Gastrocnemius medialis (tissue), 4 donors: Measurements from ENCODE around the gene LDLRAD4. TPM values are rescaled to one million over a fixed set of nuclear protein-coding genes. Genes with fewer than 3 reads are reported as not detected.

ENCODE experiments used
- ATAC-seq, 2 donors: fragments of 150-250 bp; one replicate each; pipeline ENCODE4 v1.9.1; 2016
- DNase-seq, 2 donors: peaks; one replicate each; pipeline ENCODE4 v3.0.0-alpha.2; 2019
- H3K27ac ChIP-seq, 4 donors: fragments of 200-600 bp; sonication (generic); 1 replicate in 1 of 4; 2 replicates in 3 of 4; pipeline ENCODE4 v1.5.1; 2016 to 2018; ENCODE audit warnings: mild to moderate bottlenecking in 2 of 4, moderate library complexity in 1 of 4
- H3K27me3 ChIP-seq, 3 donors: fragments of 200-600 bp; sonication (generic) in 2 of 3; 1 replicate in 1 of 3; 2 replicates in 2 of 3; pipeline versions ENCODE4 v1.5.1 to v1.6.0; 2016 to 2019; ENCODE audit warnings: mild to moderate bottlenecking in 1 of 3, moderate library complexity in 1 of 3
- H3K36me3 ChIP-seq, 2 donors: fragments of 200-600 bp; sonication (generic) in 1 of 2; one replicate each; pipeline ENCODE4 v1.5.1; 2017 to 2018
- H3K4me1 ChIP-seq, 2 donors: fragments of 200-600 bp; sonication (generic) in 1 of 2; one replicate each; pipeline ENCODE4 v1.5.1; 2016 to 2017; ENCODE audit warnings: mild to moderate bottlenecking in 2 of 2
- H3K4me3 ChIP-seq, 4 donors: fragments of 200-600 bp; sonication (generic) in 3 of 4; 1 replicate in 1 of 4; 2 replicates in 3 of 4; pipeline ENCODE4 v1.5.1; 2016 to 2019; ENCODE audit warnings: mild to moderate bottlenecking in 2 of 4
- H3K9me3 ChIP-seq, 3 donors: fragments of 200-600 bp; sonication (generic) in 2 of 3; 1 replicate in 1 of 3; 2 replicates in 2 of 3; pipeline ENCODE4 v1.5.1; 2016 to 2019
- POLR2A ChIP-seq, 2 donors: fragments of 450-650 bp; IDR thresholded peaks; one replicate each; pipeline ENCODE4 v1.6.1; 2017; ENCODE audit warnings: antibody characterized with exemption in 2 of 2, mild to moderate bottlenecking in 2 of 2, moderate library complexity in 2 of 2
- in situ Hi-C, 4 donors: fragments of 200-750 bp; cut with MboI; loops; one replicate each; pipeline versions ENCODE4 v1.15.0 to v1.8.0; 2017; ENCODE audit warnings: low sequenced_read_pairs in 4 of 4
- intact Hi-C: fragments of 100-400 bp; cut with DNase I; formaldehyde crosslinking; loops from one replicate; pipeline ENCODE4 v1.15.1; 2023; ENCODE audit warnings: low total_unique reads
- total RNA-seq, 4 donors: library from RNA; depleted of rRNA; stranded (reverse); fragments of >200 nt; gene quantifications; one replicate each; pipeline versions ENCODE4 v1.1.0 to v1.2.3, GENCODE V29; 2016
- TF ChIP-seq, protein P1 (sequence below), 5 experiments: fragments of 450-650 bp in 3 of 5; fragments of 200-600 bp in 2 of 5; sonication (generic) in 2 of 5; IDR thresholded peaks in 4 of 5; conservative IDR thresholded peaks in 1 of 5; 1 replicate in 4 of 5; 2 replicates in 1 of 5; pipeline ENCODE4 v1.5.1; 2016 to 2019; ENCODE audit warnings: antibody characterized with exemption in 5 of 5, mild to moderate bottlenecking in 3 of 5, moderate library complexity in 3 of 5

The LDLRAD4 gene
- total RNA-seq, 4 donors from 2014 or later, result 3.9 to 11.1 (median 6.5) TPM

DNA sequence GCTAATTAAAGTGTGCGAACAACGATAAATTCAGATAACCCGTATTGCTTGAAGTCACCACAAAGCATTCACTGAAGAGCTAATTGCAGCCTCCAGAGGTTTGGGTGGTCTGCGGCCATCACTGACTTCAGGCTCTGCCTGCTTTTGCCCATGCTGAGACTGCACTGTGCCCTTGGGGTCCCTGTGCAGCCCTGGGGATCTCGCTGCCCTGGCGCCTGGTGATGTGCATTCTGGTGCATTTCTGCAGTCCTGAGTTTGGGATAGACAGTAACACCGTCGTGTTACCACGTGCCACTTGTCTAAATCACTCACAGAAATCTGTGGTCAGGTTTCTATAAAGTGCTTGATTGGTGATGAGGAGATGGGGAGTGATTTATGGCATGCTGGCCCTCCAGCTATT lies 27.6 kb downstream of the LDLRAD4 start:
- ATAC-seq, result no peak
- no peaks in the 10 kb centered on the region for H3K9me3 ChIP-seq
- no peaks in the 10 kb centered on the region for H3K27me3 ChIP-seq
- no peaks in the 10 kb centered on the region for H3K36me3 ChIP-seq
- DNase-seq, result no peak
- no peak overlapping the region for H3K4me3 ChIP-seq
- in situ Hi-C loops, result no loop called here
- no peaks in the 10 kb centered on the region for H3K4me1 ChIP-seq
- no peak for TF ChIP-seq POLR2A (IDR thresholded peaks at IDR 0.05)
- no peak overlapping the region for H3K27ac ChIP-seq
- intact Hi-C loops, result no loop called here

DNA sequence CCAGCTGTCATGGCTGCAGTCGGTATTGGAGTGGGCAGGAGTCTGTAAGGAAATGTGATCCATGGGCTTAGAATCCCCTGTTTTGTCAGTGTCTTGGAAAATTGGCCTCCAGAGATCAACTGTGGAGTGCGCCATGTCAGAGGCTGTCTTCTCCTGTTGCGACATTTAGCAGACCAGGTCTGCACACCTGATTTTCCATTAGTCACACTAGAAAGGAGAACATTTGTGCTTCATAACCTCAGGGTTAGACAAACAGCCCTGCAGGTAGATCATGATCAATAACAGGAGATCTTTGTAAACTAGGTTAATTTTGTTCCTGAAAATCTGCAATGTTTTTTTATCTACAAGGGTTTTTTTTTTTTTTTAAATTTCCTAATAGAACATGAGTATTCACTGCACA lies 28.0 kb downstream of the LDLRAD4 start:
- no peaks in the 10 kb centered on the region for H3K36me3 ChIP-seq

DNA sequence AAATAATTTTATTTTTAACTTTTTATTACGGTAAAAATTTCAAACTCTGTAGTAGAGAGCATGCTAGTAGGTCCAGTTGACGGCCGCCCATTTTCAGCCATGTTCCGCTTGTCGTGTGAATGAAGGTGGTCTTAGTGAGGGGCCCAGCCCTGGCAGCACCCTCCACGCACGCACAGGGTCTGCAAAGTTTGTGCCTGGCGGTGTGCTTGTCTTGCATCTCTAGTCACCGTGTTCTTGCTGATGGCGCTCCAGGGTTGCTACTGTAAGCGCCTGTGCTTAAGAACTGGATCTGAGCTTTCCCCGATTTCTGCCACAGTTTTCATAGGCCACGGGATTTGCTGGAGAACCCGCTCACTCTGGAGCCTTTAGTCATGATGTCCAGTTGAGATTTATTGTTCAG lies 28.9 kb downstream of the LDLRAD4 start:
- H3K27ac ChIP-seq, result no peak overlapping the region
- no peaks in the 10 kb centered on the region for H3K36me3 ChIP-seq

More for the DNA sequence above, 28.0 kb downstream of the LDLRAD4 start:
- in situ Hi-C loops (no loop called here), intact Hi-C loops (no loop called here)
- DNase-seq (no peak), ATAC-seq (no peak)
- H3K4me1 ChIP-seq, result no peaks in the 10 kb centered on the region
- TF ChIP-seq, protein P1, sequence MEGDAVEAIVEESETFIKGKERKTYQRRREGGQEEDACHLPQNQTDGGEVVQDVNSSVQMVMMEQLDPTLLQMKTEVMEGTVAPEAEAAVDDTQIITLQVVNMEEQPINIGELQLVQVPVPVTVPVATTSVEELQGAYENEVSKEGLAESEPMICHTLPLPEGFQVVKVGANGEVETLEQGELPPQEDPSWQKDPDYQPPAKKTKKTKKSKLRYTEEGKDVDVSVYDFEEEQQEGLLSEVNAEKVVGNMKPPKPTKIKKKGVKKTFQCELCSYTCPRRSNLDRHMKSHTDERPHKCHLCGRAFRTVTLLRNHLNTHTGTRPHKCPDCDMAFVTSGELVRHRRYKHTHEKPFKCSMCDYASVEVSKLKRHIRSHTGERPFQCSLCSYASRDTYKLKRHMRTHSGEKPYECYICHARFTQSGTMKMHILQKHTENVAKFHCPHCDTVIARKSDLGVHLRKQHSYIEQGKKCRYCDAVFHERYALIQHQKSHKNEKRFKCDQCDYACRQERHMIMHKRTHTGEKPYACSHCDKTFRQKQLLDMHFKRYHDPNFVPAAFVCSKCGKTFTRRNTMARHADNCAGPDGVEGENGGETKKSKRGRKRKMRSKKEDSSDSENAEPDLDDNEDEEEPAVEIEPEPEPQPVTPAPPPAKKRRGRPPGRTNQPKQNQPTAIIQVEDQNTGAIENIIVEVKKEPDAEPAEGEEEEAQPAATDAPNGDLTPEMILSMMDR (IDR thresholded peaks at IDR 0.05 in 4 of 5, conservative IDR thresholded peaks at IDR 0.05 in 1 of 5), result no peak
- TF ChIP-seq POLR2A (IDR thresholded peaks at IDR 0.05), result no peak
- no peaks in the 10 kb centered on the region for H3K9me3 ChIP-seq
- H3K4me3 ChIP-seq, result no peak overlapping the region
- H3K27ac ChIP-seq, result no peak overlapping the region
- no peaks in the 10 kb centered on the region for H3K27me3 ChIP-seq

DNA sequence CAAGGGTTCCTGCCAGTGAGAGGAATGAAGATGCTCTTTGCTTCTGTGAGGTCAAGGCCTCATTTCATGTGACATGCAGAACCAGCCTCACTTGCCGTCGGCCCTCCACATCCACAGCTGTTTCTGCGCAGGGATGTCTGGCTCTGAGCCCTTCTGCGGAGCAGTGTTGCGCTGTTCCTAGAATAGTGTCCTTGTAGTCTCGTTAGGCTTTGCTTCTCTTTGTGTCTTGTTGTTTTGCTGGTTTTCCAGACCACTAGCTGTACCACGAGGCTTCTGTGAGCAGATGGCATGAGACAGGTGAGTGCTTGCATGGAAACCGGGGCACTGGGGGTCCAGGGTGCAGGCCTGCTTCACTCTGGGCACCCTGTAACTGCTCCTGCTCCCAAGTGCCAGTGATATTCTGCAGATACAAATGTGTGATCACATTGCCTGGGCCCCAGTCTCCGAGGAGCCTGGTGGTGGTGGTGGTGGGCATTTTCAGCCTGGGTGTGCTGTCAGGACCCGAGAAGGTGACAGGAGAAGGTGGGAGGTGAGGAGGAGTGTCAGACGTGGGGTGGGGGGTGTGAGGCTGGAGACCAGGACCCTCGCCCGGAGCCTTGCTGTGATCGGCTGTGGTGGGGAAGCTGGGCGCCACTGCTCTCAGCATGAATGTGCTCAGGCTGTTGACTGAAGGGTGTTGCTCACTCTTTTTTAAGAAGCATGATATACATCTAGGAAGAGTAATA lies 34.3 kb downstream of the LDLRAD4 start:
- TF ChIP-seq, protein P1 (IDR thresholded peaks at IDR 0.05 in 4 of 5, conservative IDR thresholded peaks at IDR 0.05 in 1 of 5), result no peak
- TF ChIP-seq POLR2A (IDR thresholded peaks at IDR 0.05), result no peak
- H3K27ac ChIP-seq, result no peak overlapping the region
- H3K36me3 ChIP-seq, result no peaks in the 10 kb centered on the region
- no peaks in the 10 kb centered on the region for H3K9me3 ChIP-seq
- H3K4me1 ChIP-seq, result peaks cover 0 to 12% of the 10 kb centered on the region in 2 donors
- DNase-seq (no peak), ATAC-seq (no peak)
- no peaks in the 10 kb centered on the region for H3K27me3 ChIP-seq
- in situ Hi-C loops, result no loop called here
- no peak overlapping the region for H3K4me3 ChIP-seq
- intact Hi-C loops, result no loop called here

More for the DNA sequence above, 28.9 kb downstream of the LDLRAD4 start:
- in situ Hi-C loops, result no loop called here
- Histone ChIP-seq H3K9me3 (no peaks in the 10 kb centered on the region), H3K4me1 (no peaks in the 10 kb centered on the region), H3K27me3 (no peaks in the 10 kb centered on the region), H3K4me3 (no peak overlapping the region)
- TF ChIP-seq POLR2A (IDR thresholded peaks at IDR 0.05), result no peak
- TF ChIP-seq, protein P1 (IDR thresholded peaks at IDR 0.05 in 4 of 5, conservative IDR thresholded peaks at IDR 0.05 in 1 of 5), result no peak
- intact Hi-C loops, result no loop called here
- no peak for ATAC-seq
- DNase-seq, result no peak

DNA sequence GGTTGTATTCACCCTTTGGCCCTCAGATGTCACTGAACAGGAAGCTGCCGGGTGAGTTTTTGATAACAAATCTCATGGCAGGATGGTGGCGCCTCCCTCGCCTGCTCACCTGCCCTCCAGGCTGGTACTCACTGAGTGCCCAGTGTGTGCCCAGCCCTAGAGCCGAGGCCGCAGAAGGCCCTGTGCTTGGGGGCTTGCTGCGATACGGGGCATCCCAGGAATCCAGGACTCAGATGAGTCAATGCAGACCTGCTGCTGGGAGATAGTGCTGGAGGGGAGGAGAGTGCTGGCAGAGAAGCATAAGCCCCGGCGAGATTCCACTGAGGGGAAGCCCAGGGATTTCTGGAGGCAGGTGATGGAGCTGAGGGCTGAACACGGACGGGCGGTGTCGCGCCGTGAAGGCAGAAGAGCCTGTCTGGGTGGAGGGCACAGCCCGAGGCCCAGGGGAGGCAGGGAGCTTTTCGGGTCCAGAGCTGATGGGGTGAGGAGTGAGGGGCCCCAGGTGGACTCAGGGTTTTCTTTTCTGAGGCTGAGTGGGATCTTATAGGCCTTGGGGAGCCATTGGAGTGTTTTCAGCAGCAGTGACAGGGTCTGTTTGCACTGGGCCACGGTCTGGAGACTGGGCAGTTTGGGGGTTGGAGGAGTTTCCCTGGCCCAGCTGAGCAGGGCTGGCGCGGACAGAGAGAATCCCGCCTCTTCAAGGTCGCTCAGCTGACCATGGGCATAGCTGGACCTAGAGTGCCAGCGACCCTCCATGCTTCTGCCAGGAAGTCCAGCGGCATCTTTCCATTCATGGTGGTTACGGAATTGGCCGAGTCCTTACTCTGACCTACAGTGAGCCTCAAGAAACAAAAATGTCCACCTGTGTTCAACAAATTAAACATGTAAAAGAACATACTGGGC lies 35.5 kb downstream of the LDLRAD4 start:
- ATAC-seq, result no peak
- DNase-seq, result no peak
- no peak overlapping the region for H3K27ac ChIP-seq
- intact Hi-C loops (no loop called here), in situ Hi-C loops (no loop called here)
- H3K4me3 ChIP-seq, result no peak overlapping the region
- TF ChIP-seq, protein P1 (IDR thresholded peaks at IDR 0.05 in 4 of 5, conservative IDR thresholded peaks at IDR 0.05 in 1 of 5), result no peak
- TF ChIP-seq POLR2A (IDR thresholded peaks at IDR 0.05), result no peak
- H3K27me3 ChIP-seq, result no peaks in the 10 kb centered on the region
- H3K9me3 ChIP-seq, result no peaks in the 10 kb centered on the region
- H3K4me1 ChIP-seq, result peaks cover 4 to 16% of the 10 kb centered on the region in 2 donors
- no peaks in the 10 kb centered on the region for H3K36me3 ChIP-seq
